Activated CD4-positive, alpha-beta T cell treated with anti-CD3 and anti-CD28 coated beads for 24 hours (primary cell): ENCODE results near the gene E2F1.

ENCODE experiments used
- DNase-seq, 2 donors: peaks; one replicate each; pipeline ENCODE4 v3.0.0-alpha.2; 2020; ENCODE audit warnings: low read depth in 2 of 2

Gene E2F1, protein sequence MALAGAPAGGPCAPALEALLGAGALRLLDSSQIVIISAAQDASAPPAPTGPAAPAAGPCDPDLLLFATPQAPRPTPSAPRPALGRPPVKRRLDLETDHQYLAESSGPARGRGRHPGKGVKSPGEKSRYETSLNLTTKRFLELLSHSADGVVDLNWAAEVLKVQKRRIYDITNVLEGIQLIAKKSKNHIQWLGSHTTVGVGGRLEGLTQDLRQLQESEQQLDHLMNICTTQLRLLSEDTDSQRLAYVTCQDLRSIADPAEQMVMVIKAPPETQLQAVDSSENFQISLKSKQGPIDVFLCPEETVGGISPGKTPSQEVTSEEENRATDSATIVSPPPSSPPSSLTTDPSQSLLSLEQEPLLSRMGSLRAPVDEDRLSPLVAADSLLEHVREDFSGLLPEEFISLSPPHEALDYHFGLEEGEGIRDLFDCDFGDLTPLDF

DNA sequence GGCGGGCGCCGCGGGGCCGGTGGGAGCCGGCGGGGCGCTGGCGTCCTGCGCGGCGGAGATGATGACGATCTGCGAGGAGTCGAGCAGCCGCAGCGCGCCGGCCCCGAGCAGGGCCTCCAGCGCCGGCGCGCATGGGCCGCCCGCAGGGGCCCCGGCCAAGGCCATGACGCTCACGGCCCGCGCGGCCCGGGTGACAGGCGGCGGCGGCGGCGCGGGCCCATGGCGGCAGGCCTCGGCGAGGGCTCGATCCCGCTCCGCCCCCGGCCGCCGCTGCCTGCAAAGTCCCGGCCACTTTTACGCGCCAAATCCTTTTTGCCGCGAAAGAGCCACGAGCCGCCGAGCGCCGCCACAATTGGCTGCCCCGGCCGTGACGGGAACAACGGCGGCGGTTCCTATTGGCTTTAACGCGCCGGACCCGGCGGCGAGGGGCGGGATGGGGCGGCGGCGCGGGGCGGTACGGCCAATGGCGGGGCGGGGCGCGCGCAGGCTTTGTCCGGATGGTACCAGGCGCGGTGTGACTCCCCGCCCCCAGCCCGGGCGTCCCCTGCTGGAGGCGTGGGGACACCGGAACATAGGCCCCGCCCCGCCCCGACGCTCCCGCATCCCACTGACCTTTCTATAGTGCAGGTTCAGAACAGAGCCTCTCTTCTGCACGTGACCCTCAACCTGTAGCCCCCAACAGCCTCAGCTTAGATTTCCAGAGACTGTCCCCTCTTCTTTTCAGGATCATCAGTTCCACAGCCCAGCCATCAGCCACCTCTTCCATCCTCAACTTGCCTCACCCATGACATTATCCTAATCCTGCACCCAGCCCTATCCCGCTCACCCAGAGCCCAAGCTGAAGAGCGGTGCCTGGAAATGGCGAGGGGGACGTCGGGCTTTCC lies at the start of gene E2F1:
Gene E2F1 (minus strand): TSS at position 286 of the 884 bp plus-strand sequence. CDS start 121 bp downstream, at position 165.
- peak; percentile 94 for DNase-seq

DNA sequence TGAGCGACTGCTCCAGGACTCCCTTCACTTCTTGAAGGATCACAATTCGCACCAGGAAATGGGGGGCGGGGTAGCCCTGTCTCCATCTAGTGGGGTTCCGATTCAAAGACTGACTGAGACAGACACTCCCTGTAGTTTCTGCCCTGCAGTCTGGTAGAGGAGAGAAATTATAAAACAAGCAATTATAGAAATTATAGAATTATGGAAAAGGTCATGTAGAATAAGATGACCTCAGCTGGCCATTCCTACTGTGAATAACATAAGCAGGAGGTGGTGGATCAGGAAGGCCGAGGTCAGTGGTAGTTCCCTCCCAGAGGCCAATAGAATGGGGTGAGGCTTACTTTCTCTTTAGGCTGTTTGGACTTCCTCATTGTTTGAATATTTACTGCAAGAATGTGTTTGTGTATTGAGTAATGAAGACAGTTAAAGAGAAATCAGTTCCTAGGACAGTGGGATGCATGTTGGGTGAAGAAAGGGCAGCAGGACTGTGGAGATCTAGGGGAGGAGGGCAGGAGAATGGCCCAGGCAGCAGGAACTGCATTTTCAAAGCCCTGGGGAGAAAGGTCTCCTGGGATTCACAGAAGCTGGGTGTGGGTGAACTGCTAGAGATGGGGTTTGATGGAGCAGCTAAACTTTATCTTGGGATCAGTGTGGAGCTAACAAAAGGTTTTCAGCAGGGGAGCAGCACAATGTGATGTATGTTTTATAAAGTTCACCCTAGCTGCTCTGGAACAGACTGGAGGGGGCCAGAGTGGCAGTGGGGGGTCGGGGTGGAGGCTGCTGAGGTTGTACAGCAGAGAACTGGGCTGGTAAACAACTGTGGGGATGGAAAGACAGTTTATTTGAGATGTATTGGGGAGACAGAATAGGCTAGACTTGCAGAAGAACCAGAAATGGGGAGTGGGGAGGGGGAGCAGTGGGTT lies 47.7 kb upstream of the E2F1 start:
- DNase-seq: no peak

DNA sequence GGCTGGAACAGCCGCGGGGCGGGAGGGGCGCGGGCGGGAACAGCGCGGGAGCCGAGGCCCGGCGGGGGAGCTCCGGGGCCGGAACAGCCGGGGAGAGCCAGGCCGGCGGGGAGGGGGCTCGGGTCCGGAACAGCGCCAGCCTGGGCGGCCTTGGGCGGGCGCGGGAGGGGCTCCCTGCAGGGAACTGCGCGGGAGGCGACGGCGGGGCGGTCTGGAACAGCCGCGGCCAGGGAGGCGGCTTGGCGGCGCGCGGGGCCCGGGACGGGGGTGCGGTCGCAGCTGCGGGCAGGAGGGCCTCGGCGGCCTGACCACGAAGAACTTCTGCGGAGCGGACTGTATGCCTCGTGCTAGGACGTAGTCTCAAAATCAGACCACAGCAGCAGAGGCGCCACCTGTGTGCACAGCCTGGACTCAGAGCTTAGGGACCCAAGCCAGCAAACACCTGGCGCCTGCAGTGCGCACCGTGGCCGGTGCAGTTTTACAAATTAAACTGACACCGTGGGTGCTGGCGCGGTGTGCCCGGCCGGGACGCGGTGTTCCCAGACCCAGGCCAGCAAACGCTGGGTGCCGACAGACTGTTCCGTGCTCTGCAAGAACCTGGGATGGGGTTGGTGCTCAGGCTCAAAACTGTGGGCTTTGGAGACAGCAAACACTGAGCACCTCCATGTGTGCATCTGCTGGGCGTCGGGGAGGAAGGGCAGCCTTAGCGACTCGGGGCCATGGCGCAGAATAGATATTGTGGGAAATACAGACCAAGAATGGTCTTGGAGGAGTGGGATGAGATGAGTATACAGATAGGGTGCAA lies 46.2 kb upstream of the E2F1 start:
- DNase-seq: peak; percentile 63 to 66

DNA sequence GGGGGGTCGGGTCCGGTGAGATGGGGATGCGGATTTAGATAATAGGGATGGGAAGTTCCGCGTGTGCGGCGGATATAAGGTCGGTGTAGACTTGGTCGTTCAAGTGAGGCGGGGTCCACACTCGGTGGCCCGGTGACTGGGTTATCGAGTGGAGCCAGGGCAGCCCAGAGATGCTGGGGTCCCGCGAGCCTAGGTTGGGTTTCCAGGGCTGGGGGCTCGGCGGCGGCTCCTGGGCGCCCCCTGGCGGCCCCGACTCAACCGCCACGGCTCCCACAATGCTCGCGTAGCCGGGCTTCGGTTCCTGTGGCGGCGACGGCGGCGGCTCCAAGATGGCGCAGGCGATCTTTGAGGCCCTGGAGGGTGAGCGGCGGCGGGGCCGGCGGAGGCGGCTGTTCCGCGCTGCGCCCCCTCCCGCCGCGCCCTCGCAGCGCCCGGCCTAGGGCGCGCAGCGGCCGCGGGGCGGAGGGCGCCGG lies 45.5 kb upstream of the E2F1 start, which contains the start of gene ZNF341:
Gene ZNF341 (plus strand): TSS at position 304 of the 473 bp plus-strand sequence. CDS start 26 bp downstream, at position 330.
- DNase-seq: peak; percentile 78 to 83

DNA sequence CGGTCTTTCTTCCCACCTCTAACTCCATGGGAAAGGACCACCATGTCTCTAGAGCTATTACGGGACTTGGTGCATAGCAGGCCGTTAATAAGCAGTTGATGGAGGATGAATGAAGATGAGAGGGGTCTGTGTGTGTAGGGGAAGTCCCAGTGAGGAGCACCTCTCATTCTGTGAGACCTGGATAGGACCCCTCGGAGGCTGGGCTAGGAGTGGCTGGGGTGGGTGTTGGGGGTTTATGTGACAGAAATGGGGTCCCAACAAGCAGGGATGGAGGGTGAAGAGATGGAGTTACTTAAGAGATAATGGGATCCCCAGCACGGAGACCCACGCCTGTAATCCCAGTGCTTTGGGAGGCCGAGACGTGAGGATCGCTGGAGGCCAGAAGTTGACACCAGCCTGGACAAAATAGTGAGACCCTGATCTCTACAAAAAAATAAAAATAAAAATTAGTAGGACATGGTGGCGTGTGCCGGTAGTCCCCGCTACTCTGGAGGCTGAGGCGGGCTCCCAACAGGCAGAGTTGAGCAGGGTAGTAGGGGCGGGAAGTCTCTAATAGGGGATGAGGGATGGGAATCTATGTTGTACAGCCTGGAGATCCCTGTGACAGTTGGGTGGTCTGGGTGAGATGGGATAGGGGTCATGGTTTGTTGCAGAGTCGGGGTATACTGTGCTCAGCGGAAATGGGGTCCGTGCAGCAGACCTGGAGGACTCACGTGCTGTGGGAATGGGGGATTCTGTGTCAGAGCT lies 44.9 kb upstream of the E2F1 start:
- DNase-seq: no peak

DNA sequence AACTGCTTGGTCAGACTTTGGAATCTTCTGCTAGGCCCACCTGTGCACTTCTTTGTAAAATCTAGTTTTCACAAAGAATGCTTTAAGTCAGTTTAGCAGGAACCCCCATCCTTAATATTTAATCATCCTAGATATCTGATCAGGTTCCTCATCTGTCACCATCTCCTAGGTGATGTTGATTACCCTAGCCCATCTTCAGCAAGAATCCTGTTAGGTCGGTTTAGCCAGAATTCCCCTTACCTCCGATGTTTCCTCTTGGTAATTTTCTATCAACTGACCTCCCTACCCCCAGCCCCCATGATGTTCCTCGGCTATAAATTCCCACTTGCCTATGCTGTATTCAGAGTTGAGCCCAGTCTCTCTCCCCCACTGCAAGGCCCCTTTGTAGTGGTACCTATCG lies 42.9 kb upstream of the E2F1 start:
- no peak for DNase-seq

DNA sequence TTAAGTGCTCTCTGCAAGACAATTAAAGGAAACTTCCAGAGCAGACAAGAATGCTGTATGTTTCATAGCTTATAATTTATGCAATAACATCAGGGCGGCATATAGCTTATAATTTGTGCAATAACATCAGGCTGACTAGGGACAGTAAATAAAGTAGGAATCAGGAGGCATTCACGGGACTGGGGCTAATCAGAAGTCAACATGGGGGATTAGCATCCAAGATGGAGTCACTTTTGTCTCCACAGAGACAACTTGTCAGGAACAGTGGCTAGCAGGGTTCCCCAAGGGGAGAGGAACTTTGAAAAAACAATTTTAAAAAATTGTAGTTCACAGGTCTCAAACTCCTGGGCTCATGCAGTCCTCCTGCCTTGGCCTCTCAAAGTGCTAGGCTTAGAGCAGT lies 42.3 kb upstream of the E2F1 start:
- no peak for DNase-seq

DNA sequence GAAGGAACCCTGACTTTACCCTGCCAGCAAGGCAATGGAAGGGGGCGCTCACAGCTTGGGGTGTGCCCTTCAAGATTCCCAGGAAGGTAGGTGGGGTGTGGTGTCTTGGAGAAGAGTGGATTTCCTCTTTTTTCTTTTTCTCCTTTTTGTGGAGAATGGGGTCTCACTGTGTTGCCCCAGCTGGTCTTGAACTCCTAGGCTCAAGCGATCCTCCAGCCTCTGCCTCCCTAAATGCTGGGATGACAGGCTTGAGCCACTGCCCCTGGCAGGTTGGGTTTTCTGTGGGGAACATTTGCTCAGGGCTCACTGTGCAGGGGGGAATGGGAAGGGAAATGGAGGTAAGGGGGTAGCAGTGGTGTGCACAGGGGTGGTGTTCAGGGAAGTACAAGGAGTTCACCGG lies 41.6 kb upstream of the E2F1 start:
- DNase-seq: no peak

DNA sequence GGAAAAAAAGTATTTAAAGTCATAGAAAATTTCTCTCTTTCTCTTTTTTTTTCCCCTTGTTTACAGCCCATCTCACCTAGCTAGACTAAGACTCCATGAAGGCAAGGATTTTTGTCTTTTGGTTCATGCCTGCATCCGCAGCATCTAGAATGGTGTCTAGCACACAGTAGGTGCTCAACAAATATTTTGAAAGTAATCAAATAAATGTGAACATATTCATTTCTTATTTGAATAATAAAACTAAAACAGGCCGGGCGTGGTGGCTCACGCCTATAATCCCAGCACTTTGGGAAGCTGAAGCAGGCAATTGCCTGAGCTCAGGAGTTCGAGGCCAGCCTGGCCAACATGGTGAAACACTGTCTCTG lies 40.9 kb upstream of the E2F1 start:
- no peak for DNase-seq

DNA sequence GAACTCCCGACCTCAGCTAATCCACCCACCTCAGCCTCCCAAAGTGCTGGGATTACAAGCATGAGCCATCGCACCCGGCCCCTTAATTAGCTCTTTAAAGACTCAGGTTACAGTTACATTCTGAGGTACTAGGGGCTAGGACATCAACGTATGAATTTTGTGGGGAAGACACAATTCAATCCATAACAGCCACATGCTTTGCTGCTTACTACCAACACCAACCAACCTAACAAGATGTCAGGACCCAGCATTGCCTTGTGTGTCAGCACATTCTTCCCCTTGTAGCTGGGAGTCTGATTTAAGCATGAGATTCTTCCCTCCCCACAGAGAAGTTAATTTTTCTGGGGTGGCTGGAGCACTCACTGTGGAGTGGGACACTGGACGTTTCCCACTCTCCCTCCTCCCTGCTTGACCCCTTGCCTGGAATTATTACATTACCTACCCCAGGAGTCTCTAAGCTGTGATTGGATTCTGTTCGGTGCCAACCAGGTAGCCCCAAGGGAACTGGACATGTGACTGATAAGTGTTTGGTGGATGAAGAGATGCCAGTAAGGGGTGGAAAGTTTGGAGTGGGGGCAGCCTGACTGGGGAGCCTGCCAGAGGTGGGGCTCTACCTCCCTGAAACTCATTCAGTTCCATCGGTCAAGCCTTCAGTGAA lies 39.6 kb upstream of the E2F1 start:
- DNase-seq: no peak

DNA sequence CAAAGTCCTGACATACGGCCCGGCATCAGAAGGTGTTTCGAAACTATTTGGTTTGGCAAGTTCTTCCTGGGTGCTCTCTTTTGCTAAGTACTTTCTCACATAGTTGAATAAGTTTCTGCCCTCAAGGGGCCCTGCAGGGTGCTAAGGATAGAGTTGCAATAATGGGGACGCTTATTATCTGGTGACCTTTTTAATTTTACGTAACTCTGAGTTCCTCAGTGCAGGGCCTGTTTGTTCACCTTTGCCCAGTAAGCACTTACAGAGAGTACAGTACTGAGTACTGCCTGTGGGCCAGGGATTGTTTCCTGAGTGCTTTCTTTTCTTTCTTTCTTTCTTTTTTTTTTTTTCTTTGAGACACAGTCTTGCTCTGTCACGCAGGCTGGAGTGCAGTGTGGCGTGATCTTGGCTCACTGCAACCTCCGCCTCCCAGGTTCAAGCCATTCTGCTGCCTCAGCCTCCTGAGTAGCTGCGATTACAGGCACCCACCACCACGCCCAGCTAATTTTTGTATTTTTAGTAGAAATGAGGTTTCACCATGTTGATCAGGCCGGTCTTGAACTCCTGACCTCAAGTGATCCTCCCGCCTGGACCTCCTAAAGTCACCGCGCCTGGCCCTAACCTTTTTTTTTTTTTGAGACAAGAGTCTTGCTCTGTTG lies 38.4 kb upstream of the E2F1 start:
- DNase-seq: no peak

DNA sequence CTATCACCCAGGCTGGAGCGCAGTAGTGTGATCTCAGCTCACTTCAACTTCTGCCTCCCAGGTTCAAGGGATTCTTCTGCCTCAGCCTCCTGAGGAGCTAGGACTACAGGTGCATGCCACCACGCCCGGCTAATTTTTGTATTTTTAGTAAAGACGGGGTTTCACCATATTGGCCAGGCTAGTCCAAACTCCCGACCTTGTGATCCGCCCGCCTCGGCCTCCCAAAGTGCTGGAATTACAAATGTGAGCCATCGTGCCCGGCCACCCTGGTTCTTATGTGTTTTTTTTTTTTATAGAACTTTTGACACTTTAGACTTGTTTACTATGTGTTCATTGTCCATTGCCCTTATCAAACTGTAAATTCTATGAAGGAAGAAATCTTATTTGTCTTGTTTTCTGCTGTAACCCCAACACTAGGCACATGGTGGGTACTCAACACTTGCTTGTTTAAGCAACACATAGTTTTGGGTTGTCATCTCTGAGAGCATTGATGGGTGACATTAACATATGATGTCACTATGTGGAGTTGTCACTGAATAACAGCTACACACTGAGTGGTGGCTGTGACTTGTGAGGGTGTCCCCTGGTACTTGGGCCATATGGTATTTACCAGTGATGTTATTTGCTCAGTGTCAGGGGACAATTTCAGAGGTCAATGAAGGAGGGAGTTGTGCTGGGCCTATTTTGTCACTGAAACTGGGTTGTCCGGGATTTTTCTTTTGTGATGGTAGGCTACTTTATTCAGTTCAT lies 35.4 kb upstream of the E2F1 start:
- DNase-seq: no peak

DNA sequence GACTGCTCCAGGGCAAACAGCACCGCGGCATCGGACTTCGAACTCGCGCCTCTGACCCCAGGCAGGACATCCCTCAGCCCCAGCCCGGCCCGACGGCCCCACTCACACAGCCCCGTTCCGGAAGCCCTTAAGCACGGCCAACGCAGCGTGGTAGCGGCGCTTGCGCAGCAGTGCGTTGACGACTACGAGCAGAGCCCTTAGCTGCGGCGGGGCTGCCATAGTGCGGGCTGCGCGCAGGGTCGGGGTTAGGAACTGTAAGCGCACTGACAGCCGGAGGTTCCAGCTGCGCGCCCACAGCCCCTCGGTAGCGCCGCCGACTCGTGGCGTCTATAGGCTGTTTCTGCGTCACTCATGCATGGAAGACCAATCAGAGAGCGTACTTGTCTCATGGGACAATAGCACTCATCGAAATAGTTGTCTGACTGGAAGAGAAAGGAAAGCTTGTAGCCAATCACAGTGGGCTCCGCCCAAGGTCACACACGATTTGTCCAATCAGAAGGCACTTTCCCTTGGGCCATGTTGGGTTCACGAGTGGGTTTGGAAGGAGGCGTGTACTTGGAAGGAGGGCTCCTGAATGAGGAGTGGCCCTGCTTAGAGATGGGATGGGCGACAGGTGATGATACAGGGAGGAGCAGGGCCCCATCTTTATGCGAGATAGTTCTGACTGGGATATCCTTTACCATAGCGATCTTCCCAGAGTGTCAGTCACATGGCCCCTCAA lies 34.0 kb upstream of the E2F1 start, which contains the start of gene PXMP4:
Gene PXMP4 (minus strand): TSS at position 322 of the 721 bp plus-strand sequence. CDS start 103 bp downstream, at position 219.
- peak; percentile 66 to 68 for DNase-seq

DNA sequence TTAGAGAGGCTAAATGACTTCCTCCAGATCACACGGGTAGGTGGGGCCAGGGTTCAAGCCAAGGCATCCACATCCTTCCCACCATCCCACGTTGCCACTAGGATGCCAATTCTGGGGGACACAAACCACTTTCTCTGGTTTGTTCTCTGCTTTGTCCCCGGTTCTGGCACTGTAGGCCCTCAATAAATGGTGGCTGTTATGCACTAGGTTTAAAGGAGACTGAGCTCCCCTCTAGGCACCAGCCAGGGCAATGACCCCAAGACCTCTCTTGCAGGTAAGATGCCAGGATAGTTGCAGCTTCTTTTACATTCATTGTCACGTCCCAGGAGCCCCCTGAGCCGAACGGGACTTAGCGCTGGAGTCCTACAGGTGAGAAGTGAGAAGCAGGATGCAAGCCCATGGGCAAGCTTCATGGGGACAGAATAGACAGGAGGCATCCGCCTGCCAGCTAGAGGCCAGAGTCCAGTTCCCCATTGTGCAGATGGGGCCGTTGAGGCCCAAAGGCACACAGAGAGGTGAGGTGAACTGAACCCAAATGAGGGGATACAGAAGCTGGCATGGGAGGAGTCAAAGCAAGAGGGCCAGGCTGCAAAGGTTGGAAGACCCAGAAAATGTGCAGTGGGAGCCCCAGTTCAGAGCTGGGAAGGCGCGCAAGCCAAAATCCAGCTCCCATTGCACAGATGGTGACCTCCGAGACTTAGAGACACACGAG lies 33.2 kb upstream of the E2F1 start:
- no peak for DNase-seq

DNA sequence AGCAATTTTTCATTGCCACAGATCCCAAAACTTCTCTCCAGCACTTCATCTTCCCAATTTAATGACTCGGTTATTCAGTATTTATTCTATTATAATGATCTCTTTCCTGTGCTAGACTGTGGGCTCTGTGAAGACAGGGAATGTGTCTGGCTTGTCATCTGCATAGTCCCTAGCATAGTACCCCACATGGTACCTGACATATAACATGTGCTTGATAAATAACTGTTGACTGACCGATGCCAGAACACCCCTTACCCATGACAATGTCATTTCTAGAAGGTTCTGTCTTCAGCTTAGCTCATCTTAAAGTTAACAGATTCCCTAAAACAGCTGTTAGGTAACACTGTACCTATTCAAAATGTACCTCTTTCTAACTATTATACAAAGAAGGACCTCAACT lies 30.3 kb upstream of the E2F1 start:
- DNase-seq: no peak

DNA sequence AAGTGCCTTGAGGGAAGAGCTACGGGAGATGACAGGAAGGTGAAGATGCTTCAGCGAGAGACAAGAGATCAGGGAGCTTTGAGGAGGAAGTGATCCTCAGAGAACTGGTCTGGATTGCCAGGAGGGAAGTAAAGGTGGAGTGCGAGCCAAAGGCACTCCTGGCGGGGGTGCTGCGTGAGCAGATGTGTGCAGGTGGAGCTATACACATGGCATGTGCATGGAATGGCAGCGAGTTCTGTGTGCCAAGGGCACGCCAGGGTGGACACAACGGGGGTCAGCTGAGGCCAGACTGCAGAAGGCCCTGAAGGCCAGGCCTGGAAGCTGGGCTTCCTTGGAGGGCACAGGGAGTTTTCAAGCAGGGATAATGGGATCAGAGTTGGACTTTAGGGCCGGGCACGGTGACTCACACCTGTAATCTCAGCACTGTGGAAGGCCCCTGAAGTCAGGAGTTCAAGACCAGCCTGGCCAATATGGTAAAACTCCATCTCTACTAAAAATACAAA lies 27.7 kb upstream of the E2F1 start:
- no peak for DNase-seq

DNA sequence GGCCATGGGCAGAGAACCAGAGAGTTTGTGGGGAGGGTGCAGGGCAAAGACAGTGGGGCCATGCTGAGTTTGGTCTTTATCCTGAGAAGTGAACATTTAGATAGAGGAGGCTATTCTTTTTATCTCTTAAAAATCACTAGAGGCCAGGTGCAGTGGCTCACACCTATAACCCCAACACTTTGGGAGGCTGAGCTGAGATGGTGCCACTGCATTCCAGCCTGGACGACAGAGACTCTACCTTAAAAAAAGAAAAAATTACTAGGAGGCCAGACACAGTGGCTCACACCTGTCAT lies 25.2 kb upstream of the E2F1 start:
- no peak for DNase-seq
